Activated CD8-positive, alpha-beta memory T cell treated with anti-CD3 and anti-CD28 coated beads, Interleukin-2, amount 50 U/mL, for 1 hour (primary cell): ENCODE measurements around the gene ZNRF1.

Experiments
- DNase-seq: peaks from one replicate; pipeline ENCODE4 v3.0.0-alpha.2; 2020; ENCODE audit errors: extremely low read depth

Gene ZNRF1

GRCh38 chr16:75099075-75099667, 100.3 kb downstream of the ZNRF1 start:
- no peak for DNase-seq

- DNase-seq: no peak
These were observed 101.1 kb downstream of the ZNRF1 start for GRCh38 chr16:75099738-75100602.

- DNase-seq: no peak
These were observed 101.8 kb downstream of the ZNRF1 start for GRCh38 chr16:75100603-75100990.

GRCh38 chr16:75101635-75102034, 102.8 kb downstream of the ZNRF1 start:
- DNase-seq: no peak

- no peak for DNase-seq
These were observed 103.8 kb downstream of the ZNRF1 start for GRCh38 chr16:75102595-75102994.

GRCh38 chr16:75103994-75104393, 105.2 kb downstream of the ZNRF1 start:
- no peak for DNase-seq

GRCh38 chr16:75104836-75105235, 106.0 kb downstream of the ZNRF1 start:
- no peak for DNase-seq

GRCh38 chr16:75105306-75106061, 106.7 kb downstream of the ZNRF1 start:
- no peak for DNase-seq

GRCh38 chr16:75106351-75107274, 107.8 kb downstream of the ZNRF1 start:
- DNase-seq: no peak

- no peak for DNase-seq
These were observed 108.7 kb downstream of the ZNRF1 start for GRCh38 chr16:75107505-75107904.

GRCh38 chr16:75108792-75109731, 110.2 kb downstream of the ZNRF1 start:
- peak; percentile 54 for DNase-seq

- no peak for DNase-seq
These were observed 111.0 kb downstream of the ZNRF1 start for GRCh38 chr16:75109732-75110243.

- DNase-seq: peak; percentile 55
These were observed 112.1 kb downstream of the ZNRF1 start for GRCh38 chr16:75110637-75111513.

- DNase-seq: no peak
These were observed 112.7 kb downstream of the ZNRF1 start for GRCh38 chr16:75111514-75111940.

- DNase-seq: no peak
These were observed 113.3 kb downstream of the ZNRF1 start for GRCh38 chr16:75111961-75112733.

- DNase-seq: no peak
These were observed 114.1 kb downstream of the ZNRF1 start for GRCh38 chr16:75112734-75113491.

- no peak for DNase-seq
These were observed 114.8 kb downstream of the ZNRF1 start for GRCh38 chr16:75113541-75114121.
